ENCODE results near the gene MAP3K13. TPM values are rescaled to one million over a fixed set of nuclear protein-coding genes. Genes with fewer than 3 reads are reported as not detected.

The MAP3K13 gene
- total RNA-seq, 1 experiment from 2014 or later: 10.6 TPM

- Histone ChIP-seq H3K18ac (ENCODE audit: insufficient read length, low read depth, low read length) (no peak overlapping the region), H2AFZ (ENCODE audit: low read length) (no peak overlapping the region), H4K8ac (replicated peaks; ENCODE audit: insufficient read length, low read depth, low read length) (no peak overlapping the region), H2BK20ac (ENCODE audit: low read depth, low read length, poor library complexity, severe bottlenecking) (no peak overlapping the region), H3K23ac (ENCODE audit: insufficient read length, low read depth, low read length) (no peak overlapping the region), H3K23me2 (ENCODE audit: insufficient read length, low read depth, low read length, poor library complexity, severe bottlenecking) (no peaks in the 10 kb centered on the region), H4K20me1 (ENCODE audit: control insufficient read depth, insufficient read depth, insufficient read length) (no peaks in the 10 kb centered on the region), H3K14ac (ENCODE audit: insufficient read depth, low read length) (no peak overlapping the region), H2BK5ac (ENCODE audit: insufficient read length, low read length) (no peak overlapping the region), H3K27ac (ENCODE audit: insufficient read length, low read depth, low read length) (no peak overlapping the region), H3K4me2 (ENCODE audit: insufficient read depth, insufficient read length, low read length) (no peak overlapping the region), H2BK15ac (ENCODE audit: low read depth, low read length) (no peak overlapping the region), H4K91ac (ENCODE audit: insufficient read length, low read depth, low read length) (no peak overlapping the region), H3K56ac (ENCODE audit: insufficient read length, low read depth, low read length) (no peak overlapping the region), H3K4me1 (ENCODE audit: insufficient read depth, low read length) (no peaks in the 10 kb centered on the region), H2AK5ac (ENCODE audit: insufficient read length, low read length) (no peak overlapping the region), H3K27me3 (ENCODE audit: insufficient read depth, low read length) (no peaks in the 10 kb centered on the region), H3K9ac (ENCODE audit: extremely low read depth, insufficient read length, low read length) (no peak overlapping the region), H3K79me1 (ENCODE audit: insufficient read depth, low read depth, low read length, poor library complexity, severe bottlenecking) (no peaks in the 10 kb centered on the region), H3K9me3 (ENCODE audit: control insufficient read depth, low read depth, low read length) (no peaks in the 10 kb centered on the region), H2BK120ac (ENCODE audit: low read depth, low read length, poor library complexity, severe bottlenecking) (no peak overlapping the region), H3K79me2 (ENCODE audit: insufficient read depth, low read length) (no peaks in the 10 kb centered on the region), H2BK12ac (ENCODE audit: insufficient read length, low read depth, low read length) (no peak overlapping the region), H3K4ac (ENCODE audit: low read depth, low read length) (no peak overlapping the region), H4K5ac (ENCODE audit: insufficient read length, low read depth, low read length) (no peak overlapping the region), H3T11ph (ENCODE audit: low read length) (no peak overlapping the region)
- Mint-ChIP-seq H3K4me3 (no peak overlapping the region), H3K27ac (no peak overlapping the region; a peak in 1 of 7 replicates), H3K27me3 (ENCODE audit: low read depth) (peaks cover 2% of the 10 kb centered on the region; the same call in 1 of the 2 replicates), H3K4me1 (peaks cover 0 to 8% of the 10 kb centered on the region in 2 experiments; a peak in 1 of 4 replicates), H3K9me3 (no peaks in the 10 kb centered on the region), H3K36me3 (ENCODE audit: insufficient read depth in 1 of 3, low read depth in 3 of 3) (no peaks in the 10 kb centered on the region)
- DNase-seq: no peak
- TF ChIP-seq, protein P1, sequence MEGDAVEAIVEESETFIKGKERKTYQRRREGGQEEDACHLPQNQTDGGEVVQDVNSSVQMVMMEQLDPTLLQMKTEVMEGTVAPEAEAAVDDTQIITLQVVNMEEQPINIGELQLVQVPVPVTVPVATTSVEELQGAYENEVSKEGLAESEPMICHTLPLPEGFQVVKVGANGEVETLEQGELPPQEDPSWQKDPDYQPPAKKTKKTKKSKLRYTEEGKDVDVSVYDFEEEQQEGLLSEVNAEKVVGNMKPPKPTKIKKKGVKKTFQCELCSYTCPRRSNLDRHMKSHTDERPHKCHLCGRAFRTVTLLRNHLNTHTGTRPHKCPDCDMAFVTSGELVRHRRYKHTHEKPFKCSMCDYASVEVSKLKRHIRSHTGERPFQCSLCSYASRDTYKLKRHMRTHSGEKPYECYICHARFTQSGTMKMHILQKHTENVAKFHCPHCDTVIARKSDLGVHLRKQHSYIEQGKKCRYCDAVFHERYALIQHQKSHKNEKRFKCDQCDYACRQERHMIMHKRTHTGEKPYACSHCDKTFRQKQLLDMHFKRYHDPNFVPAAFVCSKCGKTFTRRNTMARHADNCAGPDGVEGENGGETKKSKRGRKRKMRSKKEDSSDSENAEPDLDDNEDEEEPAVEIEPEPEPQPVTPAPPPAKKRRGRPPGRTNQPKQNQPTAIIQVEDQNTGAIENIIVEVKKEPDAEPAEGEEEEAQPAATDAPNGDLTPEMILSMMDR (conservative IDR thresholded peaks at IDR 0.05): no peak
- no CpG with 5 or more reads among the region's 6 CpGs for WGBS (ENCODE audit: extremely low coverage, insufficient read length, low lambda C conversion rate)
Observed at GRCh38 chr3:185528532-185528931, 165.6 kb downstream of the MAP3K13 start.

Data from H9 (cell line).